ENCODE measurements around the gene SPATA31E1. TPM values are rescaled to one million over a fixed set of nuclear protein-coding genes. Genes with fewer than 3 reads are reported as not detected.

SPATA31E1 gene
- polyA plus RNA-seq, 1 of the 3 experiments (the other 2 are of a cell fraction): not detected

GRCh38 chr9:87880683-87881082 is 2.0 kb upstream of the SPATA31E1 start:
- TF ChIP-seq EZH2phosphoT487 (IDR thresholded peaks at IDR 0.05; ENCODE audit: borderline replicate concordance, low read depth): no peak
- no peak for TF ChIP-seq IRF3 (IDR thresholded peaks at IDR 0.05; ENCODE audit: low read depth, low read length)
- TF ChIP-seq ZBTB33 (IDR thresholded peaks at IDR 0.05; ENCODE audit: borderline replicate concordance, low read depth): no peak
- Histone ChIP-seq H3K9ac (no peak overlapping the region), H3K27ac (ENCODE audit: low read depth in 2 of 2, low read length in 1 of 2) (no peak overlapping the region), H3K4me1 (ENCODE audit: control insufficient read depth in 1 of 2, insufficient read depth in 2 of 2, low read depth in 1 of 2, low read length in 1 of 2) (no peaks in the 10 kb centered on the region), H3F3A (replicated peaks; ENCODE audit: insufficient read depth) (no peaks in the 10 kb centered on the region), H3K4me3 (ENCODE audit: low read depth in 2 of 2, low read length in 1 of 2) (no peak overlapping the region), H3K27me3 (ENCODE audit: insufficient read depth) (no peaks in the 10 kb centered on the region), H3K9me3 (no peaks in the 10 kb centered on the region), H3K4me2 (no peak overlapping the region), H3K9me2 (no peaks in the 10 kb centered on the region), H3K36me3 (replicated peaks in 1 of 2; ENCODE audit: control insufficient read depth in 1 of 2, insufficient read depth in 2 of 2, low read length in 1 of 2) (no peaks in the 10 kb centered on the region), H2AFZ (ENCODE audit: low read depth) (no peak overlapping the region), H4K20me1 (ENCODE audit: insufficient read depth) (no peaks in the 10 kb centered on the region), H3K79me2 (ENCODE audit: insufficient read depth) (no peaks in the 10 kb centered on the region)
- CTCF ChIA-PET: no interaction called here
- POLR2A ChIA-PET: no interaction called here
- DNase-seq: no peak
- WGBS (ENCODE audit: low lambda C conversion rate): 48% methylated on average over 4 of the region's 6 CpGs

GRCh38 chr9:87883274-87883673 is 597 bp downstream of the SPATA31E1 start:
- H3K4me3 ChIP-seq (ENCODE audit: low read depth in 2 of 2, low read length in 1 of 2): no peak overlapping the region
- H3K9ac ChIP-seq: no peak overlapping the region
- H4K20me1 ChIP-seq (ENCODE audit: insufficient read depth): no peaks in the 10 kb centered on the region
- no peak overlapping the region for H3K27ac ChIP-seq (ENCODE audit: low read depth in 2 of 2, low read length in 1 of 2)
- H3K9me2 ChIP-seq: no peaks in the 10 kb centered on the region
- no peaks in the 10 kb centered on the region for H3K36me3 ChIP-seq (replicated peaks in 1 of 2; ENCODE audit: control insufficient read depth in 1 of 2, insufficient read depth in 2 of 2, low read length in 1 of 2)
- H3F3A ChIP-seq (replicated peaks; ENCODE audit: insufficient read depth): no peaks in the 10 kb centered on the region
- H3K9me3 ChIP-seq: no peaks in the 10 kb centered on the region
- no peak for TF ChIP-seq RAD21 (IDR thresholded peaks at IDR 0.05; ENCODE audit: low read length)
- TF ChIP-seq IRF3 (IDR thresholded peaks at IDR 0.05; ENCODE audit: low read depth, low read length): no peak
- no peak for TF ChIP-seq TAF1 (IDR thresholded peaks at IDR 0.05; ENCODE audit: borderline replicate concordance, low read depth, low read length)
- TF ChIP-seq FOXJ3 (CRISPR knock-in tag; IDR thresholded peaks at IDR 0.05): no peak
- no peak for TF ChIP-seq GATA2 (CRISPR knock-in tag; IDR thresholded peaks at IDR 0.05)
- TF ChIP-seq EZH2phosphoT487 (IDR thresholded peaks at IDR 0.05; ENCODE audit: borderline replicate concordance, low read depth): no peak
- TF ChIP-seq YY1 (IDR thresholded peaks at IDR 0.05; ENCODE audit: low read depth): no peak
- no peak for TF ChIP-seq USF1 (IDR thresholded peaks at IDR 0.05; ENCODE audit: borderline replicate concordance, low read depth)
- ChIA-PET CTCF (interaction anchor here (0.9 to 1.5 kb wide), 2 partner anchors 8 to 17 kb away, joined by 3 read pairs; no protein-coding TSS in a partner anchor), POLR2A (no interaction called here)
- WGBS (ENCODE audit: low lambda C conversion rate): 45% methylated on average over 5 of the region's 6 CpGs
- peaks cover 0 to 2% of the 10 kb centered on the region in 2 experiments; a peak in 1 of 4 replicates for H3K4me1 ChIP-seq (ENCODE audit: control insufficient read depth in 1 of 2, insufficient read depth in 2 of 2, low read depth in 1 of 2, low read length in 1 of 2)
- no peak overlapping the region for H3K4me2 ChIP-seq
- H2AFZ ChIP-seq (ENCODE audit: low read depth): no peak overlapping the region
- DNase-seq: no peak
- H3K79me2 ChIP-seq (ENCODE audit: insufficient read depth): no peaks in the 10 kb centered on the region
- no peaks in the 10 kb centered on the region for H3K27me3 ChIP-seq (ENCODE audit: insufficient read depth)
